NCI-H146 (cell line): ENCODE measurements around the gene FBXO24.

Experiments used
- DNase-seq: peaks from one replicate; lab custom pipeline; 2025; lab: John Stamatoyannopoulos, UW

The FBXO24 gene

GRCh38 chr7:100620804-100621203, 34.7 kb downstream of the FBXO24 start:
- DNase-seq: peak; percentile 18

- no peak for DNase-seq
Measured at GRCh38 chr7:100621554-100621953, 35.4 kb downstream of the FBXO24 start.

GRCh38 chr7:100623951-100624824, 38.1 kb downstream of the FBXO24 start:
- DNase-seq: no peak

- DNase-seq: no peak
Measured at GRCh38 chr7:100626055-100626454, 39.9 kb downstream of the FBXO24 start.

GRCh38 chr7:100626530-100627237, 40.6 kb downstream of the FBXO24 start:
- DNase-seq: peak; percentile 85

GRCh38 chr7:100627238-100627549, 41.1 kb downstream of the FBXO24 start:
- no peak for DNase-seq

GRCh38 chr7:100629117-100629716, 43.1 kb downstream of the FBXO24 start:
- peak; percentile 6 for DNase-seq

GRCh38 chr7:100630066-100630465, 43.9 kb downstream of the FBXO24 start:
- no peak for DNase-seq

- DNase-seq: peak; percentile 71
Measured at GRCh38 chr7:100632951-100633717, 47.0 kb downstream of the FBXO24 start.

GRCh38 chr7:100639995-100640516, 53.9 kb downstream of the FBXO24 start:
- DNase-seq: no peak

GRCh38 chr7:100640517-100641440, 54.7 kb downstream of the FBXO24 start:
- no peak for DNase-seq

GRCh38 chr7:100641463-100641859, 55.3 kb downstream of the FBXO24 start, which contains the start of gene TFR2:
Gene TFR2, minus strand, starts transcription at chr7:100641552. Its CDS starts 43 bp downstream, at chr7:100641509.
- no peak for DNase-seq

- DNase-seq: no peak
Measured at GRCh38 chr7:100641860-100642533, 55.9 kb downstream of the FBXO24 start.

- DNase-seq: no peak
Measured at GRCh38 chr7:100642534-100642907, 56.4 kb downstream of the FBXO24 start.

GRCh38 chr7:100649826-100650565, 63.9 kb downstream of the FBXO24 start:
- no peak for DNase-seq
